GM23338 (cell line): ENCODE results near the gene MLLT3. TPM values are rescaled to one million over a fixed set of nuclear protein-coding genes. Genes with fewer than 3 reads are reported as not detected.

ENCODE experiments used
- ATAC-seq: fragments of 200-7000 bp; cut with Tn5 transposase; 3 replicates; pipeline ENCODE4 v1.9.1; 2020
- DNase-seq: peaks from one replicate; pipeline ENCODE4 v3.0.0-alpha.2; 2015; ENCODE audit warnings: low spot score
- H2AFZ ChIP-seq: fragments of 200-600 bp; sonication (generic); 2 replicates; pipeline ENCODE4 v1.8.0; 2016; ENCODE audit warnings: antibody characterized with exemption, mild to moderate bottlenecking, moderate library complexity
- H3F3A ChIP-seq: fragments of 200-600 bp; sonication (generic); replicated peaks from 2 replicates; pipeline ENCODE4 v1.8.0; 2017; ENCODE audit warnings: antibody characterized with exemption, mixed run types, low read depth
- H3K27ac ChIP-seq: fragments of 200-600 bp; sonication (generic); 2 replicates; pipeline ENCODE4 v1.6.1; 2016; ENCODE audit warnings: low read depth
- H3K27me3 ChIP-seq: fragments of 200-600 bp; sonication (generic); 2 replicates; pipeline ENCODE4 v1.8.0; 2016; ENCODE audit warnings: mild to moderate bottlenecking, mixed run types, moderate library complexity; ENCODE audit not compliant: insufficient read depth
- H3K36me3 ChIP-seq: fragments of 200-600 bp; sonication (generic); 2 replicates; pipeline ENCODE4 v1.8.0; 2016; ENCODE audit warnings: mild to moderate bottlenecking; ENCODE audit not compliant: insufficient read depth
- H3K4me1 ChIP-seq: fragments of 200-600 bp; sonication (generic); 2 replicates; pipeline ENCODE4 v1.8.0; 2016; ENCODE audit warnings: mild to moderate bottlenecking, moderate library complexity; ENCODE audit not compliant: insufficient read depth
- H3K4me2 ChIP-seq: fragments of 200-600 bp; sonication (generic); 2 replicates; pipeline ENCODE4 v1.7.1; 2017; ENCODE audit warnings: mixed run types
- H3K4me3 ChIP-seq: fragments of 200-600 bp; sonication (generic); 2 replicates; pipeline ENCODE4 v1.6.1; 2016; ENCODE audit warnings: mixed run types
- H3K79me2 ChIP-seq: fragments of 200-600 bp; sonication (generic); replicated peaks from 2 replicates; pipeline ENCODE4 v1.8.0; 2017; ENCODE audit warnings: mild to moderate bottlenecking; ENCODE audit not compliant: insufficient read depth
- H3K9me2 ChIP-seq: fragments of 200-600 bp; sonication (generic); 2 replicates; pipeline ENCODE4 v1.8.0; 2017; ENCODE audit not compliant: insufficient read depth
- H4K20me1 ChIP-seq: fragments of 200-600 bp; sonication (generic); replicated peaks from 2 replicates; pipeline ENCODE4 v1.8.0; 2017; ENCODE audit warnings: mild to moderate bottlenecking; ENCODE audit not compliant: insufficient read depth
- H3K27ac Mint-ChIP-seq: 2 replicates; pipeline ENCODE4 v1.8.0; 2020; ENCODE audit warnings: inconsistent platforms, mild to moderate bottlenecking, moderate library complexity, mixed read lengths
- H3K27me3 Mint-ChIP-seq: 3 replicates; pipeline ENCODE4 v1.8.0; 2022; ENCODE audit warnings: low read depth, mild to moderate bottlenecking, moderate library complexity, mixed read lengths, inconsistent platforms; ENCODE audit not compliant: insufficient read depth, poor library complexity
- H3K36me3 Mint-ChIP-seq: 3 replicates; pipeline ENCODE4 v1.8.0; 2021; ENCODE audit warnings: low read depth, mild to moderate bottlenecking, inconsistent platforms, moderate library complexity, mixed read lengths
- H3K4me1 Mint-ChIP-seq: 3 replicates; pipeline ENCODE4 v1.8.0; 2020; ENCODE audit warnings: mild to moderate bottlenecking, inconsistent platforms, mixed read lengths
- H3K4me3 Mint-ChIP-seq: 3 replicates; pipeline ENCODE4 v1.8.0; 2021; ENCODE audit warnings: moderate library complexity, mild to moderate bottlenecking, inconsistent platforms, mixed read lengths
- H3K9me3 Mint-ChIP-seq: 3 replicates; pipeline ENCODE4 v1.8.0; 2020; ENCODE audit warnings: moderate library complexity, mild to moderate bottlenecking, inconsistent platforms, mixed read lengths
- CREB1 ChIP-seq: fragments of 250-450 bp; sonication (Bioruptor Pico); IDR thresholded peaks from 2 replicates; pipeline ENCODE4 v1.5.0; 2020; ENCODE audit warnings: low read depth, mild to moderate bottlenecking, moderate library complexity
- EZH2 ChIP-seq: fragments of 200-600 bp; sonication (generic); IDR thresholded peaks from one replicate; pipeline ENCODE4 v1.8.0; 2017; ENCODE audit warnings: antibody characterized with exemption, mild to moderate bottlenecking, low read depth; ENCODE audit not compliant: unreplicated experiment
- EZH2phosphoT487 ChIP-seq: fragments of 200-600 bp; sonication (generic); IDR thresholded peaks from one replicate; pipeline ENCODE4 v1.8.1; 2018; ENCODE audit warnings: antibody characterized with exemption; ENCODE audit not compliant: unreplicated experiment
- JUNB ChIP-seq: IDR thresholded peaks from one replicate; pipeline ENCODE4 v1.6.1; 2016; ENCODE audit warnings: antibody characterized with exemption; ENCODE audit not compliant: unreplicated experiment
- NANOG ChIP-seq: IDR thresholded peaks from 2 replicates; pipeline ENCODE4 v1.6.1; 2016; ENCODE audit warnings: antibody characterized with exemption, borderline replicate concordance
- REST ChIP-seq: IDR thresholded peaks from one replicate; pipeline ENCODE4 v1.6.1; 2018; ENCODE audit warnings: antibody characterized with exemption; ENCODE audit not compliant: unreplicated experiment
- STAT1 ChIP-seq: IDR thresholded peaks from one replicate; pipeline ENCODE4 v1.6.1; 2016; ENCODE audit warnings: antibody characterized with exemption; ENCODE audit not compliant: unreplicated experiment
- ZNF114 ChIP-seq: fragments of 250-450 bp; sonication (Bioruptor Pico); IDR thresholded peaks from 2 replicates; pipeline ENCODE4 v1.5.0; 2020; ENCODE audit warnings: mild to moderate bottlenecking, moderate library complexity
- ZNF331 ChIP-seq: fragments of 250-450 bp; sonication (Bioruptor Pico); IDR thresholded peaks from 2 replicates; pipeline ENCODE4 v1.5.0; 2020; ENCODE audit warnings: low read depth, mild to moderate bottlenecking, moderate library complexity
- polyA plus RNA-seq: library from polyadenylated mRNA; unstranded; fragments of >200 nt; fragmentation: Nextera tagmentation; extraction: Ambion mirVana; gene quantifications from 2 replicates; pipeline ENCODE4 v1.2.1, GENCODE V29; 2016
- total RNA-seq: library from RNA; depleted of rRNA; stranded (reverse); fragments of >200 nt; shearing (Covaris generic); gene quantifications from 2 replicates; pipeline ENCODE4 v1.2.3, GENCODE V29; 2014
- TF ChIP-seq, protein P1 (sequence below), 2 experiments: fragments of 200-600 bp in 1 of 2; sonication (generic) in 1 of 2; conservative IDR thresholded peaks; 2 replicates each; pipeline versions ENCODE4 v1.5.1 to v1.6.1; 2016 to 2017; ENCODE audit warnings: antibody characterized with exemption in 2 of 2, low read depth in 2 of 2, mild to moderate bottlenecking in 2 of 2, moderate library complexity in 1 of 2
- TF ChIP-seq, protein P2 (sequence below): fragments of 250-450 bp; sonication (Bioruptor Pico); IDR thresholded peaks from 2 replicates; pipeline ENCODE4 v1.5.0; 2020; ENCODE audit warnings: mild to moderate bottlenecking, moderate library complexity
- TF ChIP-seq, protein P3 (sequence below): IDR thresholded peaks from 2 replicates; pipeline ENCODE4 v1.6.1; 2016; ENCODE audit warnings: antibody characterized with exemption

The MLLT3 gene
- total and polyA plus RNA-seq, 2 experiments from 2014 or later, result 7.5 to 9.5 TPM

GRCh38 chr9:20377790-20378189, 244.5 kb downstream of the MLLT3 start:
- H3F3A ChIP-seq, result no peaks in the 10 kb centered on the region
- H3K4me3 Mint-ChIP-seq, result no peak overlapping the region
- no peak overlapping the region for H3K4me2 ChIP-seq
- H3K36me3 ChIP-seq, result no peaks in the 10 kb centered on the region
- no peaks in the 10 kb centered on the region for H3K79me2 ChIP-seq
- no peak overlapping the region for H2AFZ ChIP-seq
- no peaks in the 10 kb centered on the region for H3K9me3 Mint-ChIP-seq
- peaks cover 8% of the 10 kb centered on the region for H3K4me1 ChIP-seq
- H3K9me2 ChIP-seq, result no peaks in the 10 kb centered on the region
- peaks cover 7% of the 10 kb centered on the region; the same call in 2 of the 3 replicates for H3K4me1 Mint-ChIP-seq
- H3K27me3 Mint-ChIP-seq, result no peaks in the 10 kb centered on the region
- no peaks in the 10 kb centered on the region for H3K36me3 Mint-ChIP-seq
- TF ChIP-seq NANOG (no peak), JUNB (no peak), EZH2phosphoT487 (no peak), REST (no peak), ZNF331 (no peak), STAT1 (no peak), CREB1 (CRISPR knock-in tag) (no peak), ZNF114 (no peak), EZH2 (no peak)
- TF ChIP-seq, protein P1, sequence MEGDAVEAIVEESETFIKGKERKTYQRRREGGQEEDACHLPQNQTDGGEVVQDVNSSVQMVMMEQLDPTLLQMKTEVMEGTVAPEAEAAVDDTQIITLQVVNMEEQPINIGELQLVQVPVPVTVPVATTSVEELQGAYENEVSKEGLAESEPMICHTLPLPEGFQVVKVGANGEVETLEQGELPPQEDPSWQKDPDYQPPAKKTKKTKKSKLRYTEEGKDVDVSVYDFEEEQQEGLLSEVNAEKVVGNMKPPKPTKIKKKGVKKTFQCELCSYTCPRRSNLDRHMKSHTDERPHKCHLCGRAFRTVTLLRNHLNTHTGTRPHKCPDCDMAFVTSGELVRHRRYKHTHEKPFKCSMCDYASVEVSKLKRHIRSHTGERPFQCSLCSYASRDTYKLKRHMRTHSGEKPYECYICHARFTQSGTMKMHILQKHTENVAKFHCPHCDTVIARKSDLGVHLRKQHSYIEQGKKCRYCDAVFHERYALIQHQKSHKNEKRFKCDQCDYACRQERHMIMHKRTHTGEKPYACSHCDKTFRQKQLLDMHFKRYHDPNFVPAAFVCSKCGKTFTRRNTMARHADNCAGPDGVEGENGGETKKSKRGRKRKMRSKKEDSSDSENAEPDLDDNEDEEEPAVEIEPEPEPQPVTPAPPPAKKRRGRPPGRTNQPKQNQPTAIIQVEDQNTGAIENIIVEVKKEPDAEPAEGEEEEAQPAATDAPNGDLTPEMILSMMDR (conservative IDR thresholded peaks at IDR 0.05; ENCODE audit: low read depth in 2 of 2), result no peak
- TF ChIP-seq, protein P2, sequence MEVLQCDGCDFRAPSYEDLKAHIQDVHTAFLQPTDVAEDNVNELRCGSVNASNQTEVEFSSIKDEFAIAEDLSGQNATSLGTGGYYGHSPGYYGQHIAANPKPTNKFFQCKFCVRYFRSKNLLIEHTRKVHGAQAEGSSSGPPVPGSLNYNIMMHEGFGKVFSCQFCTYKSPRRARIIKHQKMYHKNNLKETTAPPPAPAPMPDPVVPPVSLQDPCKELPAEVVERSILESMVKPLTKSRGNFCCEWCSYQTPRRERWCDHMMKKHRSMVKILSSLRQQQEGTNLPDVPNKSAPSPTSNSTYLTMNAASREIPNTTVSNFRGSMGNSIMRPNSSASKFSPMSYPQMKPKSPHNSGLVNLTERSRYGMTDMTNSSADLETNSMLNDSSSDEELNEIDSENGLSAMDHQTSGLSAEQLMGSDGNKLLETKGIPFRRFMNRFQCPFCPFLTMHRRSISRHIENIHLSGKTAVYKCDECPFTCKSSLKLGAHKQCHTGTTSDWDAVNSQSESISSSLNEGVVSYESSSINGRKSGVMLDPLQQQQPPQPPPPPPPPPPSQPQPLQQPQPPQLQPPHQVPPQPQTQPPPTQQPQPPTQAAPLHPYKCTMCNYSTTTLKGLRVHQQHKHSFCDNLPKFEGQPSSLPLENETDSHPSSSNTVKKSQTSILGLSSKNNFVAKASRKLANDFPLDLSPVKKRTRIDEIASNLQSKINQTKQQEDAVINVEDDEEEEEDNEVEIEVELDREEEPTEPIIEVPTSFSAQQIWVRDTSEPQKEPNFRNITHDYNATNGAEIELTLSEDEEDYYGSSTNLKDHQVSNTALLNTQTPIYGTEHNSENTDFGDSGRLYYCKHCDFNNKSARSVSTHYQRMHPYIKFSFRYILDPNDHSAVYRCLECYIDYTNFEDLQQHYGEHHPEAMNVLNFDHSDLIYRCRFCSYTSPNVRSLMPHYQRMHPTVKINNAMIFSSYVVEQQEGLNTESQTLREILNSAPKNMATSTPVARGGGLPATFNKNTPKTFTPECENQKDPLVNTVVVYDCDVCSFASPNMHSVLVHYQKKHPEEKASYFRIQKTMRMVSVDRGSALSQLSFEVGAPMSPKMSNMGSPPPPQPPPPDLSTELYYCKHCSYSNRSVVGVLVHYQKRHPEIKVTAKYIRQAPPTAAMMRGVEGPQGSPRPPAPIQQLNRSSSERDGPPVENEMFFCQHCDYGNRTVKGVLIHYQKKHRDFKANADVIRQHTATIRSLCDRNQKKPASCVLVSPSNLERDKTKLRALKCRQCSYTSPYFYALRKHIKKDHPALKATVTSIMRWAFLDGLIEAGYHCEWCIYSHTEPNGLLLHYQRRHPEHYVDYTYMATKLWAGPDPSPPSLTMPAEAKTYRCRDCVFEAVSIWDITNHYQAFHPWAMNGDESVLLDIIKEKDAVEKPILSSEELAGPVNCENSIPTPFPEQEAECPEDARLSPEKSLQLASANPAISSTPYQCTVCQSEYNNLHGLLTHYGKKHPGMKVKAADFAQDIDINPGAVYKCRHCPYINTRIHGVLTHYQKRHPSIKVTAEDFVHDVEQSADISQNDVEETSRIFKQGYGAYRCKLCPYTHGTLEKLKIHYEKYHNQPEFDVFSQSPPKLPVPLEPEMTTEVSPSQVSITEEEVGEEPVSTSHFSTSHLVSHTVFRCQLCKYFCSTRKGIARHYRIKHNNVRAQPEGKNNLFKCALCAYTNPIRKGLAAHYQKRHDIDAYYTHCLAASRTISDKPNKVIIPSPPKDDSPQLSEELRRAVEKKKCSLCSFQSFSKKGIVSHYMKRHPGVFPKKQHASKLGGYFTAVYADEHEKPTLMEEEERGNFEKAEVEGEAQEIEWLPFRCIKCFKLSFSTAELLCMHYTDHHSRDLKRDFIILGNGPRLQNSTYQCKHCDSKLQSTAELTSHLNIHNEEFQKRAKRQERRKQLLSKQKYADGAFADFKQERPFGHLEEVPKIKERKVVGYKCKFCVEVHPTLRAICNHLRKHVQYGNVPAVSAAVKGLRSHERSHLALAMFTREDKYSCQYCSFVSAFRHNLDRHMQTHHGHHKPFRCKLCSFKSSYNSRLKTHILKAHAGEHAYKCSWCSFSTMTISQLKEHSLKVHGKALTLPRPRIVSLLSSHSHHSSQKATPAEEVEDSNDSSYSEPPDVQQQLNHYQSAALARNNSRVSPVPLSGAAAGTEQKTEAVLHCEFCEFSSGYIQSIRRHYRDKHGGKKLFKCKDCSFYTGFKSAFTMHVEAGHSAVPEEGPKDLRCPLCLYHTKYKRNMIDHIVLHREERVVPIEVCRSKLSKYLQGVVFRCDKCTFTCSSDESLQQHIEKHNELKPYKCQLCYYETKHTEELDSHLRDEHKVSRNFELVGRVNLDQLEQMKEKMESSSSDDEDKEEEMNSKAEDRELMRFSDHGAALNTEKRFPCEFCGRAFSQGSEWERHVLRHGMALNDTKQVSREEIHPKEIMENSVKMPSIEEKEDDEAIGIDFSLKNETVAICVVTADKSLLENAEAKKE (CRISPR knock-in tag), result no peak
- TF ChIP-seq, protein P3, sequence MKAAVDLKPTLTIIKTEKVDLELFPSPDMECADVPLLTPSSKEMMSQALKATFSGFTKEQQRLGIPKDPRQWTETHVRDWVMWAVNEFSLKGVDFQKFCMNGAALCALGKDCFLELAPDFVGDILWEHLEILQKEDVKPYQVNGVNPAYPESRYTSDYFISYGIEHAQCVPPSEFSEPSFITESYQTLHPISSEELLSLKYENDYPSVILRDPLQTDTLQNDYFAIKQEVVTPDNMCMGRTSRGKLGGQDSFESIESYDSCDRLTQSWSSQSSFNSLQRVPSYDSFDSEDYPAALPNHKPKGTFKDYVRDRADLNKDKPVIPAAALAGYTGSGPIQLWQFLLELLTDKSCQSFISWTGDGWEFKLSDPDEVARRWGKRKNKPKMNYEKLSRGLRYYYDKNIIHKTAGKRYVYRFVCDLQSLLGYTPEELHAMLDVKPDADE, result no peak
- no peak overlapping the region for H3K27ac Mint-ChIP-seq
- H4K20me1 ChIP-seq, result no peaks in the 10 kb centered on the region
- no peaks in the 10 kb centered on the region for H3K27me3 ChIP-seq
- DNase-seq (no peak), ATAC-seq (no peak)
- no peak overlapping the region for H3K27ac ChIP-seq
- no peak overlapping the region for H3K4me3 ChIP-seq
